Measurements from ENCODE around the gene TNS1. TPM values are rescaled to one million over a fixed set of nuclear protein-coding genes. Genes with fewer than 3 reads are reported as not detected.

The TNS1 gene
- total and polyA plus RNA-seq, 10 of the 15 experiments (the other 5 are each of a cell fraction or from before 2014, with no cell fraction given), result 0.05 to 0.44 TPM; not detected in 8

DNA sequence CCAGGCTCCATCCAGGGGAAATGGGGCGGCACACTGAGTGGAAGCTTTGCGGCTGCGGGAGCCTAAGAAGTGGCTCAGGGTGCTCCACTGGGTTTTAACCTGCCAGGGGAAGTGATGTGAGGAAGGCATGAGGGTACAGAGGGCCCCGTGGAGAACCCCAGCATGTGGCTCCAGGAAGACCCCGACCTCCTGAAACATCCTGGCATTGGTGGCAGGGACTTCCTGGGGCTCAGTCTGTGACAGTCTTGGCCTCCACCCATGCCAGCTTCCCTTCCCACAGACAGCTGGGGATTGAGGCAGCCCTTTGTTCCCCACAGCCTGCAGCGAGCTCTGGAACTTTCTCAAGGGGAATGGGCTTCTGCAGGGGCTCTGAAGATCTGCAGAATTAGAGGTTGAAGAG, 146.6 kb downstream of the TNS1 start:
- Histone ChIP-seq H3K27me3 (replicated peaks in 1 of 2; ENCODE audit: control insufficient read depth in 2 of 2, insufficient read depth in 2 of 2, low read length in 1 of 2) (peaks cover 3 to 4% of the 10 kb centered on the region in 2 experiments), H3K4me1 (ENCODE audit: control insufficient read depth, insufficient read depth, low read length) (no peaks in the 10 kb centered on the region), H3K4me2 (ENCODE audit: control insufficient read depth, insufficient read depth) (no peak overlapping the region), H3K9ac (ENCODE audit: control insufficient read depth, insufficient read depth, low read length) (no peak overlapping the region), H3K36me3 (ENCODE audit: control insufficient read depth in 2 of 2, insufficient read depth in 2 of 2, low read length in 1 of 2) (no peaks in the 10 kb centered on the region), H3K27ac (ENCODE audit: control insufficient read depth, insufficient read depth) (no peak overlapping the region), H2AFZ (ENCODE audit: control insufficient read depth, low read depth, low read length) (no peak overlapping the region), H4K20me1 (ENCODE audit: control insufficient read depth, insufficient read depth) (no peaks in the 10 kb centered on the region), H3K9me3 (replicated peaks; ENCODE audit: control insufficient read depth, insufficient read depth, low read length) (no peaks in the 10 kb centered on the region), H3K79me2 (ENCODE audit: control insufficient read depth, insufficient read depth, low read length) (no peaks in the 10 kb centered on the region), H3K4me3 (no peak overlapping the region)
- no peak for TF ChIP-seq SREBF1 (IDR thresholded peaks at IDR 0.05; ENCODE audit: low read length)
- no peak for TF ChIP-seq ASH2L (IDR thresholded peaks at IDR 0.05; ENCODE audit: borderline replicate concordance, low read depth)
- TF ChIP-seq CREM (IDR thresholded peaks at IDR 0.05; ENCODE audit: low read depth), result no peak
- TF ChIP-seq, protein P1, sequence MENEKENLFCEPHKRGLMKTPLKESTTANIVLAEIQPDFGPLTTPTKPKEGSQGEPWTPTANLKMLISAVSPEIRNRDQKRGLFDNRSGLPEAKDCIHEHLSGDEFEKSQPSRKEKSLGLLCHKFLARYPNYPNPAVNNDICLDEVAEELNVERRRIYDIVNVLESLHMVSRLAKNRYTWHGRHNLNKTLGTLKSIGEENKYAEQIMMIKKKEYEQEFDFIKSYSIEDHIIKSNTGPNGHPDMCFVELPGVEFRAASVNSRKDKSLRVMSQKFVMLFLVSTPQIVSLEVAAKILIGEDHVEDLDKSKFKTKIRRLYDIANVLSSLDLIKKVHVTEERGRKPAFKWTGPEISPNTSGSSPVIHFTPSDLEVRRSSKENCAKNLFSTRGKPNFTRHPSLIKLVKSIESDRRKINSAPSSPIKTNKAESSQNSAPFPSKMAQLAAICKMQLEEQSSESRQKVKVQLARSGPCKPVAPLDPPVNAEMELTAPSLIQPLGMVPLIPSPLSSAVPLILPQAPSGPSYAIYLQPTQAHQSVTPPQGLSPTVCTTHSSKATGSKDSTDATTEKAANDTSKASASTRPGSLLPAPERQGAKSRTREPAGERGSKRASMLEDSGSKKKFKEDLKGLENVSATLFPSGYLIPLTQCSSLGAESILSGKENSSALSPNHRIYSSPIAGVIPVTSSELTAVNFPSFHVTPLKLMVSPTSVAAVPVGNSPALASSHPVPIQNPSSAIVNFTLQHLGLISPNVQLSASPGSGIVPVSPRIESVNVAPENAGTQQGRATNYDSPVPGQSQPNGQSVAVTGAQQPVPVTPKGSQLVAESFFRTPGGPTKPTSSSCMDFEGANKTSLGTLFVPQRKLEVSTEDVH (IDR thresholded peaks at IDR 0.05; ENCODE audit: low read depth, partially characterized antibody), result no peak
- TF ChIP-seq MTA2 (IDR thresholded peaks at IDR 0.05; ENCODE audit: low read depth), result no peak
- TF ChIP-seq NR2F1 (conservative IDR thresholded peaks at IDR 0.05), result no peak
- no peak for TF ChIP-seq TCF7 (IDR thresholded peaks at IDR 0.05; ENCODE audit: borderline replicate concordance)
- no peak for TF ChIP-seq ZBED1 (IDR thresholded peaks at IDR 0.05; ENCODE audit: borderline replicate concordance)
- no peak for TF ChIP-seq ZSCAN29 (IDR thresholded peaks at IDR 0.05)
- TF ChIP-seq BCL11A (IDR thresholded peaks at IDR 0.05; ENCODE audit: low read depth, low read length), result no peak
- TF ChIP-seq BRCA1 (IDR thresholded peaks at IDR 0.05; ENCODE audit: low read depth, low read length), result no peak
- TF ChIP-seq NFIC (IDR thresholded peaks at IDR 0.05; ENCODE audit: low read depth, low read length), result no peak
- in situ Hi-C loops (cut with MboI), result no loop called here
- intact Hi-C loops (cut with micrococcal nuclease; ENCODE audit: unreplicated experiment), result no loop called here
- no peak for DNase-seq (ENCODE audit: low read depth, low spot score)
- no peak for ATAC-seq
- ChIA-PET POLR2A (no interaction called here), CTCF (no interaction called here), SMC1A (ENCODE audit: uncharacterized antibody, unreplicated experiment) (no interaction called here), RAD21 (ENCODE audit: unreplicated experiment) (no interaction called here)
- WGBS (ENCODE audit: insufficient coverage, insufficient replicate concordance, low lambda C conversion rate, missing lambda C conversion rate), result 42% methylated on average over 6 of the region's 6 CpGs
- no peak for FAIRE-seq
- no TSS peak for BruUV-seq (replicated peaks)
